ENCODE data around the gene ZNF764. TPM values are rescaled to one million over a fixed set of nuclear protein-coding genes. Genes with fewer than 3 reads are reported as not detected.

The ZNF764 gene
- polyA plus RNA-seq, 1 donor (not counting 4 experiments of a cell fraction or from before 2014, with no cell fraction given): 1.6 TPM

DNA sequence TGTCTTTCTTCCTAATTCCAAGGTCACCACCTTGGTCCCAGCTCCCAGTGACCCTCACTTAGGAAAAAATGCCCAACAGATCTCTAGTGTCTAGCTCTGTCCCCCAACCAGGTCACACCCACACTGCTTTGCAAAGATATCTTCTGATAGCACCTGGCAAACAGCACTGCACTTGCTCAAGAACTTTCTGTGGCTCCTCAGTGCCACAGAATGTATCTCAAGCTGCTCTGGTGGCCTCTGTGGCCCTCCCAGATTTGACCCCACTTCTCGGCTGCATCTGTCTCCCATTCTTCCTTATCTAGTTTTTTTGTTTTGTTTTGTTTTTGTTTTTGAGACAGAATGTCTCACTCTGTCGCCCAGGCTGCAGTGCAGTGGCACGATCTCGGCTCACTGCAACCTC is 8.4 kb upstream of the ZNF764 start:
- H3K79me2 ChIP-seq (ENCODE audit: control insufficient read depth, insufficient read depth, low read length): no peaks in the 10 kb centered on the region
- no peaks in the 10 kb centered on the region for H3K36me3 ChIP-seq (ENCODE audit: control insufficient read depth in 2 of 2, extremely low read depth in 1 of 2, insufficient read depth in 2 of 2, low read length in 2 of 2)
- H3K4me3 ChIP-seq (ENCODE audit: control insufficient read depth in 2 of 3, extremely low read depth in 1 of 3, insufficient read depth in 2 of 3, low read depth in 1 of 3, low read length in 3 of 3): no peak overlapping the region
- H3K4me1 ChIP-seq (ENCODE audit: control insufficient read depth, extremely low read depth, insufficient read depth, low read length): peaks cover 24% of the 10 kb centered on the region
- DNase-seq (ENCODE audit: low read depth, low spot score) (no peak), FAIRE-seq (no peak)
- H3K9ac ChIP-seq (ENCODE audit: control insufficient read depth, extremely low read depth, insufficient read depth, low read length): no peak overlapping the region
- no peaks in the 10 kb centered on the region for H3K9me3 ChIP-seq (ENCODE audit: control insufficient read depth, low read depth, low read length)
- dilution Hi-C loops (cut with MboI; ENCODE audit: extremely low pct_ligation_motif_present, low sequenced_read_pairs): no loop called here
- H3K27me3 ChIP-seq (ENCODE audit: control insufficient read depth, extremely low read depth, insufficient read depth, low read length): no peaks in the 10 kb centered on the region
- H3K4me2 ChIP-seq (ENCODE audit: control insufficient read depth, extremely low read depth, insufficient read depth, low read depth, low read length): no peak overlapping the region
- H4K20me1 ChIP-seq (ENCODE audit: control insufficient read depth, extremely low read depth, insufficient read depth, low read length): no peaks in the 10 kb centered on the region
- H3K27ac ChIP-seq (ENCODE audit: control insufficient read depth, insufficient read depth, low read length): no peak overlapping the region
- TF ChIP-seq, protein P1, sequence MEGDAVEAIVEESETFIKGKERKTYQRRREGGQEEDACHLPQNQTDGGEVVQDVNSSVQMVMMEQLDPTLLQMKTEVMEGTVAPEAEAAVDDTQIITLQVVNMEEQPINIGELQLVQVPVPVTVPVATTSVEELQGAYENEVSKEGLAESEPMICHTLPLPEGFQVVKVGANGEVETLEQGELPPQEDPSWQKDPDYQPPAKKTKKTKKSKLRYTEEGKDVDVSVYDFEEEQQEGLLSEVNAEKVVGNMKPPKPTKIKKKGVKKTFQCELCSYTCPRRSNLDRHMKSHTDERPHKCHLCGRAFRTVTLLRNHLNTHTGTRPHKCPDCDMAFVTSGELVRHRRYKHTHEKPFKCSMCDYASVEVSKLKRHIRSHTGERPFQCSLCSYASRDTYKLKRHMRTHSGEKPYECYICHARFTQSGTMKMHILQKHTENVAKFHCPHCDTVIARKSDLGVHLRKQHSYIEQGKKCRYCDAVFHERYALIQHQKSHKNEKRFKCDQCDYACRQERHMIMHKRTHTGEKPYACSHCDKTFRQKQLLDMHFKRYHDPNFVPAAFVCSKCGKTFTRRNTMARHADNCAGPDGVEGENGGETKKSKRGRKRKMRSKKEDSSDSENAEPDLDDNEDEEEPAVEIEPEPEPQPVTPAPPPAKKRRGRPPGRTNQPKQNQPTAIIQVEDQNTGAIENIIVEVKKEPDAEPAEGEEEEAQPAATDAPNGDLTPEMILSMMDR (optimal IDR thresholded peaks at IDR 0.05 in 1 of 3, IDR thresholded peaks at IDR 0.05 in 1 of 3, conservative IDR thresholded peaks at IDR 0.05 in 1 of 3; ENCODE audit: extremely low read depth in 1 of 3, insufficient read depth in 2 of 3, low read length in 3 of 3): no peak
- no peak for TF ChIP-seq EZH2 (IDR thresholded peaks at IDR 0.05; ENCODE audit: low read length)
- no peaks in the 10 kb centered on the region for H3K9me1 ChIP-seq (ENCODE audit: control insufficient read depth, extremely low read depth, insufficient read depth, low read length)
- no peak overlapping the region for H2AFZ ChIP-seq (ENCODE audit: control insufficient read depth, low read length)

GRCh38 chr16:30565984-30566383 is 7.8 kb upstream of the ZNF764 start:
- Histone ChIP-seq H4K20me1 (ENCODE audit: control insufficient read depth, extremely low read depth, insufficient read depth, low read length) (no peaks in the 10 kb centered on the region), H3K9ac (ENCODE audit: control insufficient read depth, extremely low read depth, insufficient read depth, low read length) (no peak overlapping the region), H3K4me2 (ENCODE audit: control insufficient read depth, extremely low read depth, insufficient read depth, low read depth, low read length) (no peak overlapping the region), H3K9me3 (ENCODE audit: control insufficient read depth, low read depth, low read length) (no peaks in the 10 kb centered on the region), H3K36me3 (ENCODE audit: control insufficient read depth in 2 of 2, extremely low read depth in 1 of 2, insufficient read depth in 2 of 2, low read length in 2 of 2) (no peaks in the 10 kb centered on the region), H3K4me3 (ENCODE audit: control insufficient read depth in 2 of 3, extremely low read depth in 1 of 3, insufficient read depth in 2 of 3, low read depth in 1 of 3, low read length in 3 of 3) (no peak overlapping the region), H3K27ac (ENCODE audit: control insufficient read depth, insufficient read depth, low read length) (no peak overlapping the region), H3K27me3 (ENCODE audit: control insufficient read depth, extremely low read depth, insufficient read depth, low read length) (no peaks in the 10 kb centered on the region), H3K9me1 (ENCODE audit: control insufficient read depth, extremely low read depth, insufficient read depth, low read length) (no peaks in the 10 kb centered on the region), H3K79me2 (ENCODE audit: control insufficient read depth, insufficient read depth, low read length) (no peaks in the 10 kb centered on the region), H3K4me1 (ENCODE audit: control insufficient read depth, extremely low read depth, insufficient read depth, low read length) (peaks cover 27% of the 10 kb centered on the region), H2AFZ (ENCODE audit: control insufficient read depth, low read length) (no peak overlapping the region)
- TF ChIP-seq EZH2 (IDR thresholded peaks at IDR 0.05; ENCODE audit: low read length): no peak
- TF ChIP-seq, protein P1 (optimal IDR thresholded peaks at IDR 0.05 in 1 of 3, IDR thresholded peaks at IDR 0.05 in 1 of 3, conservative IDR thresholded peaks at IDR 0.05 in 1 of 3; ENCODE audit: extremely low read depth in 1 of 3, insufficient read depth in 2 of 3, low read length in 3 of 3): no peak
- dilution Hi-C loops (cut with MboI; ENCODE audit: extremely low pct_ligation_motif_present, low sequenced_read_pairs): no loop called here
- no peak for FAIRE-seq
- no peak for DNase-seq (ENCODE audit: low read depth, low spot score)
